BLaER1 (cell line): ENCODE measurements around the gene GCC2.
"Not testable (repeated sequence)": the region's sequence is repeated elsewhere in the genome, so short reads cannot be mapped to it uniquely, and the experiment has no call there.

ENCODE experiments used
- H3K27ac ChIP-seq: shearing (Covaris generic); formaldehyde crosslinking; 2 replicates; pipeline ENCODE4 v1.8.1; 2022
- H3K27me3 ChIP-seq: shearing (Covaris generic); formaldehyde crosslinking; 2 replicates; pipeline ENCODE4 v1.8.1; 2022
- H3K36me3 ChIP-seq: shearing (Covaris generic); formaldehyde crosslinking; 2 replicates; pipeline ENCODE4 v1.8.1; 2022
- H3K4me1 ChIP-seq: shearing (Covaris generic); formaldehyde crosslinking; 2 replicates; pipeline ENCODE4 v1.8.1; 2022
- H3K4me2 ChIP-seq: shearing (Covaris generic); formaldehyde crosslinking; 2 replicates; pipeline ENCODE4 v1.8.1; 2022
- H3K4me3 ChIP-seq: shearing (Covaris generic); formaldehyde crosslinking; 2 replicates; pipeline ENCODE4 v1.8.1; 2022
- H3K9ac ChIP-seq: shearing (Covaris generic); formaldehyde crosslinking; 2 replicates; pipeline ENCODE4 v1.8.1; 2022
- H3K9me3 ChIP-seq: shearing (Covaris generic); formaldehyde crosslinking; 2 replicates; pipeline ENCODE4 v1.8.1; 2022
- H4K20me1 ChIP-seq: shearing (Covaris generic); formaldehyde crosslinking; 2 replicates; pipeline ENCODE4 v1.8.1; 2022
- Cebpa-rat ChIP-seq: shearing (Covaris generic); IDR thresholded peaks from 2 replicates; pipeline ENCODE4 v1.8.1; 2022

Gene GCC2

GRCh38 chr2:108454440-108454839 is 5.4 kb downstream of the GCC2 start:
- no peak overlapping the region for H3K9ac ChIP-seq
- no peak for TF ChIP-seq Cebpa-rat
- H3K4me1 ChIP-seq, result peaks cover 12% of the 10 kb centered on the region
- H3K4me2 ChIP-seq, result no peak overlapping the region
- no peaks in the 10 kb centered on the region; the same call in 1 of the 2 replicates for H4K20me1 ChIP-seq
- H3K36me3 ChIP-seq, result peaks cover 79% of the 10 kb centered on the region
- no peak overlapping the region for H3K27ac ChIP-seq
- no peaks in the 10 kb centered on the region for H3K27me3 ChIP-seq
- no peak overlapping the region for H3K4me3 ChIP-seq
- H3K9me3 ChIP-seq, result peaks cover 26% of the 10 kb centered on the region

GRCh38 chr2:108455571-108455970 is 6.6 kb downstream of the GCC2 start:
- no peak overlapping the region for H3K27ac ChIP-seq
- no peak overlapping the region for H3K4me2 ChIP-seq
- peaks cover 37% of the 10 kb centered on the region for H3K9me3 ChIP-seq
- no peaks in the 10 kb centered on the region; the same call in 1 of the 2 replicates for H4K20me1 ChIP-seq
- H3K36me3 ChIP-seq, result peaks cover 88% of the 10 kb centered on the region
- no peak overlapping the region for H3K9ac ChIP-seq
- H3K4me1 ChIP-seq, result peaks cover 3% of the 10 kb centered on the region
- no peak overlapping the region for H3K4me3 ChIP-seq
- no peak for TF ChIP-seq Cebpa-rat
- H3K27me3 ChIP-seq, result no peaks in the 10 kb centered on the region

GRCh38 chr2:108458082-108458481 is 9.1 kb downstream of the GCC2 start:
- H3K4me1 ChIP-seq, result no peaks in the 10 kb centered on the region; the same call in 1 of the 2 replicates
- H3K27ac ChIP-seq, result no peak overlapping the region
- peaks cover 90% of the 10 kb centered on the region for H3K36me3 ChIP-seq
- no peak overlapping the region for H3K4me3 ChIP-seq
- H3K9ac ChIP-seq, result no peak overlapping the region
- no peak for TF ChIP-seq Cebpa-rat
- H3K27me3 ChIP-seq, result no peaks in the 10 kb centered on the region
- H3K4me2 ChIP-seq, result no peak overlapping the region
- peaks cover 62% of the 10 kb centered on the region for H3K9me3 ChIP-seq
- no peaks in the 10 kb centered on the region; the same call in 1 of the 2 replicates for H4K20me1 ChIP-seq

- no peaks in the 10 kb centered on the region; the same call in 1 of the 2 replicates for H3K4me1 ChIP-seq
- no peak overlapping the region for H3K4me3 ChIP-seq
- no peak for TF ChIP-seq Cebpa-rat
- peaks cover 7% of the 10 kb centered on the region; the same call in 1 of the 2 replicates for H4K20me1 ChIP-seq
- peaks cover 90% of the 10 kb centered on the region for H3K36me3 ChIP-seq
- no peaks in the 10 kb centered on the region for H3K27me3 ChIP-seq
- no peak overlapping the region for H3K27ac ChIP-seq
- H3K4me2 ChIP-seq, result no peak overlapping the region
- H3K9me3 ChIP-seq, result peaks cover 76% of the 10 kb centered on the region
- no peak overlapping the region for H3K9ac ChIP-seq
Observed at GRCh38 chr2:108459441-108459840, 10.4 kb downstream of the GCC2 start.

GRCh38 chr2:108460345-108461037 is 11.5 kb downstream of the GCC2 start:
- H3K4me1 ChIP-seq, result no peaks in the 10 kb centered on the region; the same call in 1 of the 2 replicates
- TF ChIP-seq Cebpa-rat, result no peak
- H3K27me3 ChIP-seq, result no peaks in the 10 kb centered on the region
- no peak overlapping the region for H3K9ac ChIP-seq
- no peak overlapping the region for H3K4me3 ChIP-seq
- peaks cover 91% of the 10 kb centered on the region for H3K36me3 ChIP-seq
- no peak overlapping the region for H3K27ac ChIP-seq
- peaks cover 18% of the 10 kb centered on the region; the same call in 1 of the 2 replicates for H4K20me1 ChIP-seq
- H3K9me3 ChIP-seq, result peaks cover 76% of the 10 kb centered on the region
- H3K4me2 ChIP-seq, result no peak overlapping the region

- Histone ChIP-seq H3K4me3 (no peak overlapping the region), H3K4me2 (no peak overlapping the region), H3K9me3 (no peaks in the 10 kb centered on the region), H3K27me3 (no peaks in the 10 kb centered on the region), H3K9ac (no peak overlapping the region), H3K36me3 (peaks cover 82% of the 10 kb centered on the region), H3K27ac (no peak overlapping the region), H4K20me1 (no peaks in the 10 kb centered on the region), H3K4me1 (no peaks in the 10 kb centered on the region)
- TF ChIP-seq Cebpa-rat, result no peak
Observed at GRCh38 chr2:108477099-108477498, 28.1 kb downstream of the GCC2 start.

GRCh38 chr2:108485253-108485652 is 36.2 kb downstream of the GCC2 start:
- H3K4me3 ChIP-seq, result no peak overlapping the region

GRCh38 chr2:108490506-108491122 is 41.6 kb downstream of the GCC2 start:
- no peaks in the 10 kb centered on the region for H3K4me1 ChIP-seq
- TF ChIP-seq Cebpa-rat, result no peak
- peaks cover 73% of the 10 kb centered on the region for H3K36me3 ChIP-seq
- no peaks in the 10 kb centered on the region for H4K20me1 ChIP-seq
- no peaks in the 10 kb centered on the region for H3K27me3 ChIP-seq
- H3K4me2 ChIP-seq, result no peak overlapping the region
- H3K9ac ChIP-seq, result no peak overlapping the region
- no peak overlapping the region for H3K4me3 ChIP-seq
- no peaks in the 10 kb centered on the region for H3K9me3 ChIP-seq
- H3K27ac ChIP-seq, result no peak overlapping the region

More at GRCh38 chr2:108485253-108485652, 36.2 kb downstream of the GCC2 start:
- H3K9me3 ChIP-seq, result peaks cover 7% of the 10 kb centered on the region; the same call in 1 of the 2 replicates
- H3K36me3 ChIP-seq, result peaks cover 66% of the 10 kb centered on the region
- H3K9ac ChIP-seq, result no peak overlapping the region
- no peak overlapping the region for H3K4me2 ChIP-seq
- no peak overlapping the region for H3K27ac ChIP-seq
- H4K20me1 ChIP-seq, result no peaks in the 10 kb centered on the region
- no peaks in the 10 kb centered on the region for H3K27me3 ChIP-seq
- no peaks in the 10 kb centered on the region for H3K4me1 ChIP-seq
- TF ChIP-seq Cebpa-rat, result no peak

- Histone ChIP-seq H3K9ac (no peak overlapping the region), H3K27ac (no peak overlapping the region), H4K20me1 (no peaks in the 10 kb centered on the region), H3K4me3 (no peak overlapping the region), H3K27me3 (no peaks in the 10 kb centered on the region), H3K4me2 (no peak overlapping the region), H3K36me3 (peaks cover 72% of the 10 kb centered on the region), H3K9me3 (no peaks in the 10 kb centered on the region), H3K4me1 (no peaks in the 10 kb centered on the region)
- TF ChIP-seq Cebpa-rat, result no peak
Observed at GRCh38 chr2:108491848-108492247, 42.8 kb downstream of the GCC2 start.

GRCh38 chr2:108492364-108492763 is 43.4 kb downstream of the GCC2 start:
- H3K4me3 ChIP-seq, result no peak overlapping the region
- no peak overlapping the region for H3K27ac ChIP-seq
- peaks cover 73% of the 10 kb centered on the region for H3K36me3 ChIP-seq
- H3K4me1 ChIP-seq, result no peaks in the 10 kb centered on the region
- no peaks in the 10 kb centered on the region for H3K27me3 ChIP-seq
- no peak overlapping the region for H3K9ac ChIP-seq
- H3K4me2 ChIP-seq, result no peak overlapping the region
- H4K20me1 ChIP-seq, result no peaks in the 10 kb centered on the region
- TF ChIP-seq Cebpa-rat, result no peak
- H3K9me3 ChIP-seq, result no peaks in the 10 kb centered on the region

- not testable (repeated sequence) for H3K9ac ChIP-seq, H3K27ac ChIP-seq, H3K4me2 ChIP-seq, H4K20me1 ChIP-seq, H3K4me1 ChIP-seq, H3K9me3 ChIP-seq, H3K27me3 ChIP-seq, H3K4me3 ChIP-seq
- peaks cover 70% of the 10 kb centered on the region for H3K36me3 ChIP-seq
Observed at GRCh38 chr2:108496167-108496566, 47.2 kb downstream of the GCC2 start.

- not testable (repeated sequence) for H3K27ac ChIP-seq, H3K4me1 ChIP-seq, H3K9me3 ChIP-seq, H3K4me2 ChIP-seq, H3K9ac ChIP-seq, H3K27me3 ChIP-seq, H3K4me3 ChIP-seq, H4K20me1 ChIP-seq
- H3K36me3 ChIP-seq, result peaks cover 46% of the 10 kb centered on the region
Observed at GRCh38 chr2:108507620-108508019, 58.6 kb downstream of the GCC2 start.

GRCh38 chr2:108512431-108512830 is 63.4 kb downstream of the GCC2 start:
- not testable (repeated sequence) for H3K9me3 ChIP-seq, H3K4me1 ChIP-seq, H3K27ac ChIP-seq, H4K20me1 ChIP-seq, H3K27me3 ChIP-seq, H3K9ac ChIP-seq, H3K4me2 ChIP-seq, H3K4me3 ChIP-seq
- H3K36me3 ChIP-seq, result peaks cover 18% of the 10 kb centered on the region; the same call in 1 of the 2 replicates

- peaks cover 18% of the 10 kb centered on the region for H3K9me3 ChIP-seq
- not testable (repeated sequence) for H4K20me1 ChIP-seq, H3K4me2 ChIP-seq, H3K9ac ChIP-seq, H3K36me3 ChIP-seq, H3K27ac ChIP-seq, H3K4me3 ChIP-seq, H3K27me3 ChIP-seq, H3K4me1 ChIP-seq
Observed at GRCh38 chr2:108514478-108514877, 65.5 kb downstream of the GCC2 start.
